A549 (cell line): ENCODE data around the gene TMEM145. TPM values are rescaled to one million over a fixed set of nuclear protein-coding genes. Genes with fewer than 3 reads are reported as not detected.

ENCODE experiments used
- ATAC-seq, 2 experiments: fragments of 200-7000 bp in 1 of 2; fragments of >200 bp in 1 of 2; cut with Nextera tagmentation in 1 of 2; cut with Tn5 transposase in 1 of 2; 3 replicates each; pipeline versions ENCODE4 v1.8.0 to v1.9.1; 2018 to 2020; ENCODE audit warnings: mild to moderate bottlenecking in 1 of 2, moderate library complexity in 1 of 2
- CTCF ChIA-PET: fragments of 300-600 bp; sonication (Branson Sonifier 250); formaldehyde crosslinking; extraction: SDS; loops from one replicate; lab custom pipeline; 2021; ENCODE audit warnings: antibody characterized with exemption, inconsistent platforms; lab: Yijun Ruan, JAX
- POLR2A ChIA-PET: fragments of 350-600 bp; formaldehyde crosslinking; extraction: SDS; loops from one replicate; lab custom pipeline; 2021; ENCODE audit warnings: antibody characterized with exemption, inconsistent platforms; lab: Yijun Ruan, JAX
- DNase-seq, 2 experiments: peaks; one replicate each; pipeline versions ENCODE4 v3.0.0 to v3.0.0-alpha.2; 2011 to 2016; ENCODE audit warnings: low read depth in 1 of 2, low spot score in 1 of 2
- FAIRE-seq: peaks from 2 replicates; lab custom pipeline; 2011; peaks lifted over from hg19 to GRCh38; lab: Jason Lieb, UNC
- H3K27ac ChIP-seq, 2 experiments: fragments of >200 bp; sonication (Bioruptor Twin); formaldehyde crosslinking; 3 replicates each; pipeline ENCODE4 v1.5.1; 2016 to 2017
- H3K4me1 ChIP-seq: fragments of >200 bp; sonication (Bioruptor Twin); formaldehyde crosslinking; 3 replicates; pipeline ENCODE4 v1.6.1; 2016
- H3K4me2 ChIP-seq: fragments of >200 bp; sonication (Bioruptor Twin); formaldehyde crosslinking; 3 replicates; pipeline ENCODE4 v1.6.1; 2016
- H3K4me3 ChIP-seq: fragments of >200 bp; sonication (Bioruptor Twin); formaldehyde crosslinking; 3 replicates; pipeline ENCODE4 v1.5.1; 2016
- H3K9me3 ChIP-seq: fragments of >200 bp; sonication (Bioruptor Twin); formaldehyde crosslinking; 3 replicates; pipeline ENCODE4 v1.6.1; 2016
- CEBPB ChIP-seq, 2 experiments: fragments of >200 bp in 1 of 2; sonication (Bioruptor Twin) in 1 of 2; formaldehyde crosslinking in 1 of 2; IDR thresholded peaks; 2 replicates each; pipeline ENCODE4 v1.6.1; 2012 to 2016
- CHD4 ChIP-seq: fragments of 200-600 bp; sonication (generic); IDR thresholded peaks from 2 replicates; pipeline ENCODE4 v1.6.1; 2016; ENCODE audit warnings: antibody characterized with exemption, mild to moderate bottlenecking, borderline replicate concordance
- ESRRA ChIP-seq: fragments of 150-350 bp; IDR thresholded peaks from 2 replicates; pipeline ENCODE4 v1.6.1; 2014; ENCODE audit warnings: mild to moderate bottlenecking, low read length, borderline replicate concordance
- FOSL2 ChIP-seq, 2 experiments: fragments of 450-650 bp in 1 of 2; fragments of >200 bp in 1 of 2; sonication (Bioruptor Twin) in 1 of 2; formaldehyde crosslinking; IDR thresholded peaks; 2 replicates each; pipeline versions ENCODE4 v1.5.0 to v1.6.1; 2016 to 2020; ENCODE audit warnings: mild to moderate bottlenecking in 1 of 2, moderate library complexity in 1 of 2
- GATA3 ChIP-seq: IDR thresholded peaks from 2 replicates; pipeline ENCODE4 v1.6.1; 2012; ENCODE audit warnings: borderline replicate concordance
- HOXB13 ChIP-seq: fragments of 250-450 bp; sonication (Bioruptor Pico); IDR thresholded peaks from 2 replicates; pipeline ENCODE4 v1.5.0; 2020; ENCODE audit warnings: low read depth, mild to moderate bottlenecking, moderate library complexity
- HOXB5 ChIP-seq: fragments of 250-450 bp; sonication (Bioruptor Pico); IDR thresholded peaks from 2 replicates; pipeline ENCODE4 v1.5.0; 2020; ENCODE audit warnings: mild to moderate bottlenecking, moderate library complexity
- KDM5A ChIP-seq: fragments of 200-600 bp; sonication (generic); IDR thresholded peaks from 2 replicates; pipeline ENCODE4 v1.6.1; 2016; ENCODE audit warnings: antibody characterized with exemption, mild to moderate bottlenecking
- MAFK ChIP-seq: fragments of 450-650 bp; IDR thresholded peaks from 2 replicates; pipeline ENCODE4 v1.6.1; 2014; ENCODE audit not compliant: partially characterized antibody
- MAZ ChIP-seq: fragments of 150-350 bp; IDR thresholded peaks from 2 replicates; pipeline ENCODE4 v1.6.1; 2014; ENCODE audit warnings: antibody characterized with exemption, low read depth, low read length, borderline replicate concordance
- NPAS2 ChIP-seq: fragments of 250-450 bp; sonication (Bioruptor Pico); IDR thresholded peaks from 2 replicates; pipeline ENCODE4 v1.8.0; 2022; ENCODE audit warnings: mild to moderate bottlenecking, moderate library complexity, borderline replicate concordance
- NR3C1 ChIP-seq: fragments of >200 bp; sonication (Bioruptor Twin); formaldehyde crosslinking; IDR thresholded peaks from 3 replicates; pipeline ENCODE4 v1.6.1; 2017
- POLR2A ChIP-seq: IDR thresholded peaks from 2 replicates; pipeline ENCODE4 v1.6.1; 2012; ENCODE audit warnings: mild to moderate bottlenecking, low read length
- RAD21 ChIP-seq, 2 experiments: fragments of >200 bp in 1 of 2; sonication (Bioruptor Twin) in 1 of 2; formaldehyde crosslinking in 1 of 2; IDR thresholded peaks in 1 of 2; conservative IDR thresholded peaks in 1 of 2; 2 replicates in 1 of 2; 3 replicates in 1 of 2; pipeline ENCODE4 v1.6.1; 2012 to 2018; ENCODE audit warnings: inconsistent platforms in 1 of 2
- SMC3 ChIP-seq: fragments of >200 bp; sonication (Bioruptor Twin); formaldehyde crosslinking; IDR thresholded peaks from 3 replicates; pipeline ENCODE4 v1.6.1; 2018; ENCODE audit warnings: inconsistent platforms
- TFCP2L1 ChIP-seq: fragments of 250-450 bp; sonication (Bioruptor Pico); IDR thresholded peaks from 2 replicates; pipeline ENCODE4 v1.5.0; 2021; ENCODE audit warnings: mild to moderate bottlenecking
- TP53 ChIP-seq: fragments of 250-450 bp; sonication (Bioruptor Pico); IDR thresholded peaks from 2 replicates; pipeline ENCODE4 v1.5.0; 2021; ENCODE audit warnings: mild to moderate bottlenecking, moderate library complexity
- ZC3H11A ChIP-seq: fragments of 450-650 bp; IDR thresholded peaks from 2 replicates; pipeline ENCODE4 v1.6.1; 2014; ENCODE audit warnings: antibody characterized with exemption, mild to moderate bottlenecking
- WGBS: methylation state at CpG from one replicate; pipeline ENCODE4 v1.1.6; 2017; ENCODE audit errors: missing lambda C conversion rate; 5-methylcytosine and 5-hydroxymethylcytosine counted together
- polyA plus RNA-seq, 4 experiments: library from polyadenylated mRNA; depleted of rRNA in 3 of 4; stranded (reverse); fragments of >200 nt; fragmentation: RNase III in 1 of 4; extraction: RNeasy Plus Mini Kit Qiagen cat#74134 plus additional on column Dnase treatment in 1 of 4; gene quantifications; 2 replicates in 3 of 4; 3 replicates in 1 of 4; pipeline ENCODE4 v1.2.3, GENCODE V29; 2011 to 2017
- TF ChIP-seq, protein P1 (sequence below): IDR thresholded peaks from 2 replicates; pipeline ENCODE4 v1.6.1; 2012
- TF ChIP-seq, protein P2 (sequence below): IDR thresholded peaks from 2 replicates; pipeline ENCODE4 v1.6.1; 2012
- TF ChIP-seq, protein P3 (sequence below): IDR thresholded peaks from 2 replicates; pipeline ENCODE4 v1.6.1; 2012; ENCODE audit warnings: low read depth, borderline replicate concordance
- TF ChIP-seq, protein P4 (sequence below): fragments of >200 bp; sonication (Bioruptor Twin); formaldehyde crosslinking; IDR thresholded peaks from 3 replicates; pipeline ENCODE4 v1.5.1; 2016
- TF ChIP-seq, protein P5 (sequence below): fragments of 250-450 bp; sonication (Bioruptor Pico); IDR thresholded peaks from 2 replicates; pipeline ENCODE4 v1.5.0; 2020; ENCODE audit warnings: low read depth, mild to moderate bottlenecking, moderate library complexity
- TF ChIP-seq, protein P6 (sequence below): fragments of >200 bp; sonication (Bioruptor Twin); formaldehyde crosslinking; IDR thresholded peaks from 2 replicates; pipeline ENCODE4 v1.6.1; 2016

The TMEM145 gene
- polyA plus RNA-seq, 2 of the 4 experiments (the other 2 are of a cell fraction): 0.71 to 3.6 TPM

DNA sequence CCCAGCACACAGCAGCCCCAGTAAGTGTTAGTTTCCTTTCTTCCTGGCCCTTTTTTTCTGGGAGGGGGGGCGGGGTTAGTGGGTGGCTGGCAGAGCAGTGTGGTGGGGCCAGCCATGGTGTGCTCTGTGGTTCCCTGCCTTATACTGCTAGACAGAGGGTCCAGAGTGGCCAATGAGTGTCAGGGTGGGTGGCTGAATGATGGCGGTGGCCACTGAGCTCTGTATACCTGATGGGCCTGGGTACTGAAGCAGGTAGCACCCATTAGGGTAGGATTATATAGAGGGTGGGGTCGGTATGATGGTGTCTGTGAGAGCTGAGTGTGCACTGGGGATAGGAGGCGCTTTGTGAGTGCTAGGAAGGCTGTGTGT lies 30.3 kb upstream of the TMEM145 start:
- Histone ChIP-seq H3K4me3 (peak overlapping the region; percentile 76), H3K9me3 (no peaks in the 10 kb centered on the region), H3K4me2 (peak overlapping the region; percentile 100), H3K27ac (peak overlapping the region; percentile 94 to 98; a peak in 5 of 6 replicates), H3K4me1 (peaks cover 66% of the 10 kb centered on the region)
- FAIRE-seq (peak; percentile 61), ATAC-seq (no peak; a peak in 1 of 6 replicates), DNase-seq (no peak)
- WGBS: 52% methylated on average over 4 of the region's 4 CpGs
- ChIA-PET POLR2A (interaction anchor here (1.1 to 5.6 kb wide), 2 partner anchors 20 to 39 kb away, joined by 13 to 56 read pairs; partner anchors contain the start of genes GSK3A and PAFAH1B3), CTCF (interaction anchor here (0.8 to 14.6 kb wide), 7 partner anchors 10 to 158 kb away, joined by 3 to 373 read pairs (median 4); partner anchors contain the start of genes CIC, GSK3A and PAFAH1B3)
- TF ChIP-seq NPAS2 (CRISPR knock-in tag) (no peak), NR3C1 (no peak), HOXB13 (CRISPR knock-in tag) (no peak), RAD21 (conservative IDR thresholded peaks at IDR 0.05 in 1 of 2, IDR thresholded peaks at IDR 0.05 in 1 of 2) (no peak), GATA3 (no peak), SMC3 (no peak), ZC3H11A (no peak), MAFK (peak; percentile 1)

DNA sequence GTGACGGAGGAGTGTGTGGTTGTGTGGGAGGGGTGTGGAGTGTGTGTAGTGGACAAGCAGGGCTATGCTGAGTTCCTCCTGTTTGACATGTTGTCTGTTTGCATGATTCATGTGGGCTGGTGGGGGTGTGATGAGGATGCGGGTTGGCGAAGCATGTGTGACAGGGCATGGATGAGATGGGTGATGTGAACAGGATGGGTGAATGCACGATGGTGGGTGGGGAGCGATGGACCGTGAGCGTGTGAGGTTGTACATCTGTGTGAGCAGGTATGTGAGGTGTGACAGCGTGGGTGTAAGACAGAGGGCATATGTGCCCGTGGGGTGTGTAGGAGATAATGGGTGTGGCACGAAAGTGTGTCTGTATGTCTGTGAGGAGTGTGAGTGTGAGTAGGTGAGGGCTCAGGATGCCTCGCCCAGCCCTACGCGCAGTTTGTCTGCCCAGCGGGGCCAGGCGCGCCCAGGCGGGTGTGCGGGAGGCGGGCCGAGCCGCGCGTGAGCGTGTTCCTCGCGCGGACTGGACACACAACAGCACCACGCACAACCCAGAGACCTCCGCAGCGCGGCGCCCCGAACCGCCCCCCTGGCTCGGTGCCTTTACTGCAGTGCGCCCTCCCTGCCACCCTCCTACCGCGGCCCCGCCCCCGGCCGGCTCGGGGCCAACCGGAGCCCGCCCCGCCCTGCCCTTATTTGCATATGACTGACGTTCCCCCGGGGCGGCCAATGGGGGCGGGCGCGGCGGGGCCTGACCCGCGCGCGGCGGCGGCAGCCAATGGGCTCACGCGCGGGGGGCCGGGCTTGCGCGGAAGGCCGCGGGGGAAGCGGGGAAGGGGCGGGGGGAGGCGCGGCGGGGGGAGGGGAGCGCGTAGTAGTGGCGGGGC lies 29.7 kb upstream of the TMEM145 start:
- H3K9me3 ChIP-seq: no peaks in the 10 kb centered on the region
- TF ChIP-seq, protein P1, sequence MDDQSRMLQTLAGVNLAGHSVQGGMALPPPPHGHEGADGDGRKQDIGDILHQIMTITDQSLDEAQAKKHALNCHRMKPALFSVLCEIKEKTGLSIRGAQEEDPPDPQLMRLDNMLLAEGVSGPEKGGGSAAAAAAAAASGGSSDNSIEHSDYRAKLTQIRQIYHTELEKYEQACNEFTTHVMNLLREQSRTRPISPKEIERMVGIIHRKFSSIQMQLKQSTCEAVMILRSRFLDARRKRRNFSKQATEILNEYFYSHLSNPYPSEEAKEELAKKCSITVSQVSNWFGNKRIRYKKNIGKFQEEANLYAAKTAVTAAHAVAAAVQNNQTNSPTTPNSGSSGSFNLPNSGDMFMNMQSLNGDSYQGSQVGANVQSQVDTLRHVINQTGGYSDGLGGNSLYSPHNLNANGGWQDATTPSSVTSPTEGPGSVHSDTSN: 0 out of 2 replicates have a peak, but pooled peaks have one; percentile 47
- TF ChIP-seq, protein P2, sequence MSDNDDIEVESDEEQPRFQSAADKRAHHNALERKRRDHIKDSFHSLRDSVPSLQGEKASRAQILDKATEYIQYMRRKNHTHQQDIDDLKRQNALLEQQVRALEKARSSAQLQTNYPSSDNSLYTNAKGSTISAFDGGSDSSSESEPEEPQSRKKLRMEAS: peak; percentile 77
- TF ChIP-seq MAZ (0 out of 2 replicates have a peak, but pooled peaks have one; percentile 6), CEBPB (IDR thresholded peaks at IDR 0.05) (no peak), HOXB5 (CRISPR knock-in tag) (peak; percentile 24; the same call in 1 of the 2 replicates), ESRRA (no peak), POLR2A (peak; percentile 35; the same call in 1 of the 2 replicates), TFCP2L1 (CRISPR knock-in tag) (peak; percentile 68), TP53 (CRISPR knock-in tag) (0 out of 2 replicates have a peak, but pooled peaks have one; percentile 36), CHD4 (no peak), KDM5A (no peak), FOSL2 (IDR thresholded peaks at IDR 0.05) (no peak), FOSL2 (CRISPR knock-in tag; IDR thresholded peaks at IDR 0.05) (no peak; the same call in 1 of the 2 replicates)
- TF ChIP-seq, protein P3, sequence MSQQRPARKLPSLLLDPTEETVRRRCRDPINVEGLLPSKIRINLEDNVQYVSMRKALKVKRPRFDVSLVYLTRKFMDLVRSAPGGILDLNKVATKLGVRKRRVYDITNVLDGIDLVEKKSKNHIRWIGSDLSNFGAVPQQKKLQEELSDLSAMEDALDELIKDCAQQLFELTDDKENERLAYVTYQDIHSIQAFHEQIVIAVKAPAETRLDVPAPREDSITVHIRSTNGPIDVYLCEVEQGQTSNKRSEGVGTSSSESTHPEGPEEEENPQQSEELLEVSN: 0 out of 2 replicates have a peak, but pooled peaks have one; percentile 38
- TF ChIP-seq, protein P4, sequence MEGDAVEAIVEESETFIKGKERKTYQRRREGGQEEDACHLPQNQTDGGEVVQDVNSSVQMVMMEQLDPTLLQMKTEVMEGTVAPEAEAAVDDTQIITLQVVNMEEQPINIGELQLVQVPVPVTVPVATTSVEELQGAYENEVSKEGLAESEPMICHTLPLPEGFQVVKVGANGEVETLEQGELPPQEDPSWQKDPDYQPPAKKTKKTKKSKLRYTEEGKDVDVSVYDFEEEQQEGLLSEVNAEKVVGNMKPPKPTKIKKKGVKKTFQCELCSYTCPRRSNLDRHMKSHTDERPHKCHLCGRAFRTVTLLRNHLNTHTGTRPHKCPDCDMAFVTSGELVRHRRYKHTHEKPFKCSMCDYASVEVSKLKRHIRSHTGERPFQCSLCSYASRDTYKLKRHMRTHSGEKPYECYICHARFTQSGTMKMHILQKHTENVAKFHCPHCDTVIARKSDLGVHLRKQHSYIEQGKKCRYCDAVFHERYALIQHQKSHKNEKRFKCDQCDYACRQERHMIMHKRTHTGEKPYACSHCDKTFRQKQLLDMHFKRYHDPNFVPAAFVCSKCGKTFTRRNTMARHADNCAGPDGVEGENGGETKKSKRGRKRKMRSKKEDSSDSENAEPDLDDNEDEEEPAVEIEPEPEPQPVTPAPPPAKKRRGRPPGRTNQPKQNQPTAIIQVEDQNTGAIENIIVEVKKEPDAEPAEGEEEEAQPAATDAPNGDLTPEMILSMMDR: 0 out of 3 replicates have a peak, but pooled peaks have one; percentile 5
- TF ChIP-seq, protein P5, sequence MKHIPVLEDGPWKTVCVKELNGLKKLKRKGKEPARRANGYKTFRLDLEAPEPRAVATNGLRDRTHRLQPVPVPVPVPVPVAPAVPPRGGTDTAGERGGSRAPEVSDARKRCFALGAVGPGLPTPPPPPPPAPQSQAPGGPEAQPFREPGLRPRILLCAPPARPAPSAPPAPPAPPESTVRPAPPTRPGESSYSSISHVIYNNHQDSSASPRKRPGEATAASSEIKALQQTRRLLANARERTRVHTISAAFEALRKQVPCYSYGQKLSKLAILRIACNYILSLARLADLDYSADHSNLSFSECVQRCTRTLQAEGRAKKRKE (CRISPR knock-in tag): no peak
- TF ChIP-seq, protein P6, sequence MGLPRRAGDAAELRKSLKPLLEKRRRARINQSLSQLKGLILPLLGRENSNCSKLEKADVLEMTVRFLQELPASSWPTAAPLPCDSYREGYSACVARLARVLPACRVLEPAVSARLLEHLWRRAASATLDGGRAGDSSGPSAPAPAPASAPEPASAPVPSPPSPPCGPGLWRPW: no peak
- peak overlapping the region; percentile 76 for H3K4me3 ChIP-seq
- H3K4me2 ChIP-seq: peak overlapping the region; percentile 100
- DNase-seq (peak; percentile 97 to 99), FAIRE-seq (peak; percentile 46), ATAC-seq (peak; percentile 31 to 56)
- peak overlapping the region; percentile 94 to 98 for H3K27ac ChIP-seq
- ChIA-PET CTCF (interaction anchor here (0.8 to 23.7 kb wide), 9 partner anchors 9 to 158 kb away, joined by 3 to 616 read pairs (median 67); partner anchors contain the start of genes CIC, GSK3A, PAFAH1B3 and PRR19), POLR2A (interaction anchor here (0.6 to 5.6 kb wide), 3 partner anchors 19 to 139 kb away, joined by 4 to 56 read pairs (median 13); partner anchors contain the start of genes GSK3A and PAFAH1B3)
- H3K4me1 ChIP-seq: peaks cover 60% of the 10 kb centered on the region
- 7% methylated on average over 49 of the region's 74 CpGs for WGBS
